B cell (primary cell): Measurements from ENCODE around the gene BABAM2. TPM values are rescaled to one million over a fixed set of nuclear protein-coding genes. Genes with fewer than 3 reads are reported as not detected.

Experiments
- ATAC-seq: fragments of 200-7000 bp; cut with Tn5 transposase; one replicate; pipeline ENCODE4 v1.10.0; 2021; ENCODE audit warnings: low read depth, mild to moderate bottlenecking, moderate number of reproducible peaks, moderate library complexity
- CTCF ChIA-PET: fragments of 350-600 bp; sonication (Branson Sonifier 250); formaldehyde crosslinking; loops from one replicate; lab custom pipeline; 2021; ENCODE audit warnings: antibody characterized with exemption, inconsistent platforms; lab: Charles Lee
- POLR2A ChIA-PET: fragments of 350-600 bp; sonication (Branson Sonifier 250); formaldehyde crosslinking; loops from one replicate; lab custom pipeline; 2021; ENCODE audit warnings: antibody characterized with exemption; lab: Charles Lee
- DNase-seq: peaks from one replicate; pipeline ENCODE4 v3.0.0; 2013
- H2AFZ ChIP-seq: 2 replicates; pipeline ENCODE4 v1.6.1; 2012; ENCODE audit warnings: mild to moderate bottlenecking, low read depth, low read length; ENCODE audit not compliant: insufficient read depth, poor library complexity, severe bottlenecking
- H3K27ac ChIP-seq, 2 donors: 1 replicate in 1 of 2; 2 replicates in 1 of 2; pipeline ENCODE4 v1.5.1; 2012 to 2013; ENCODE audit warnings: low read length in 2 of 2, mild to moderate bottlenecking in 2 of 2, moderate library complexity in 1 of 2
- H3K27me3 ChIP-seq, 4 experiments: fragments of 200-600 bp in 1 of 4; sonication (generic) in 1 of 4; replicated peaks in 1 of 4; 1 replicate in 2 of 4; 2 replicates in 2 of 4; pipeline versions ENCODE4 v1.6.1 to v1.7.0; 2013 to 2016; ENCODE audit warnings: low read length in 3 of 4, mild to moderate bottlenecking in 2 of 4, mixed read lengths in 1 of 4, moderate library complexity in 1 of 4; ENCODE audit not compliant: insufficient read depth in 4 of 4, control insufficient read depth in 3 of 4; ENCODE audit errors: control extremely low read depth in 1 of 4
- H3K36me3 ChIP-seq, 2 experiments: replicated peaks in 1 of 2; 1 replicate in 1 of 2; 2 replicates in 1 of 2; pipeline versions ENCODE4 v1.6.1 to v1.7.1; 2013; ENCODE audit warnings: low read length in 1 of 2; ENCODE audit not compliant: insufficient read depth in 2 of 2, control insufficient read depth in 1 of 2; ENCODE audit errors: control extremely low read depth in 1 of 2, extremely low read depth in 1 of 2
- H3K4me1 ChIP-seq, 2 donors: fragments of 200-600 bp in 1 of 2; sonication (generic) in 1 of 2; 1 replicate in 1 of 2; 2 replicates in 1 of 2; pipeline versions ENCODE4 v1.5.1 to v1.6.1; 2013 to 2017; ENCODE audit warnings: low read length in 2 of 2; ENCODE audit not compliant: control insufficient read depth in 2 of 2, insufficient read depth in 2 of 2
- H3K4me2 ChIP-seq: replicated peaks from 2 replicates; pipeline ENCODE3; 2012; ENCODE audit warnings: mild to moderate bottlenecking, low read depth, low read length; ENCODE audit not compliant: poor library complexity, severe bottlenecking
- H3K4me3 ChIP-seq, 5 experiments: fragments of 200-600 bp in 1 of 5; sonication (generic) in 1 of 5; 1 replicate in 3 of 5; 2 replicates in 2 of 5; pipeline versions ENCODE4 v1.5.1 to v1.7.0; 2011 to 2016; ENCODE audit warnings: low read length in 4 of 5, mild to moderate bottlenecking in 4 of 5, low read depth in 2 of 5, control low read depth in 1 of 5, moderate library complexity in 1 of 5; ENCODE audit not compliant: insufficient read depth in 1 of 5; ENCODE audit errors: control extremely low read depth in 1 of 5, extremely low read depth in 1 of 5
- H3K79me2 ChIP-seq: fragments of 200-600 bp; sonication (generic); one replicate; pipeline ENCODE4 v1.6.0; 2016; ENCODE audit warnings: low read length; ENCODE audit not compliant: control insufficient read depth, insufficient read depth
- H3K9ac ChIP-seq: fragments of 200-600 bp; sonication (generic); 2 replicates; pipeline ENCODE4 v1.6.1; 2017; ENCODE audit warnings: mild to moderate bottlenecking, low read length, moderate library complexity
- H3K9me3 ChIP-seq, 3 donors: one replicate each; pipeline versions ENCODE4 v1.6.1 to v1.7.1; 2013; ENCODE audit warnings: low read length in 2 of 3; ENCODE audit not compliant: control insufficient read depth in 2 of 3, insufficient read depth in 1 of 3; ENCODE audit errors: control extremely low read depth in 1 of 3
- H4K20me1 ChIP-seq: 2 replicates; pipeline ENCODE4 v1.6.0; 2012; ENCODE audit warnings: mild to moderate bottlenecking, low read length; ENCODE audit not compliant: insufficient read depth, control insufficient read depth, poor library complexity, severe bottlenecking
- H3K27ac Mint-ChIP-seq: one replicate; pipeline ENCODE4 v1.8.0; 2021; ENCODE audit warnings: mixed read lengths
- H3K27me3 Mint-ChIP-seq: one replicate; pipeline ENCODE4 v1.8.0; 2021; ENCODE audit warnings: mixed read lengths
- H3K4me1 Mint-ChIP-seq: one replicate; pipeline ENCODE4 v1.8.0; 2021; ENCODE audit warnings: mixed read lengths
- H3K4me3 Mint-ChIP-seq: one replicate; pipeline ENCODE4 v1.8.0; 2021; ENCODE audit warnings: mixed read lengths
- H3K9me3 Mint-ChIP-seq: one replicate; pipeline ENCODE4 v1.8.0; 2022; ENCODE audit warnings: mixed read lengths; ENCODE audit not compliant: insufficient read depth
- EZH2 ChIP-seq: IDR thresholded peaks from 2 replicates; pipeline ENCODE4 v1.6.1; 2012; ENCODE audit warnings: borderline replicate concordance, low read depth, mild to moderate bottlenecking, moderate library complexity, low read length; ENCODE audit not compliant: insufficient read depth, poor library complexity, severe bottlenecking
- WGBS: methylation state at CpG from one replicate; pipeline ENCODE4 v1.1.5; 2013; ENCODE audit warnings: missing lambda C conversion rate; ENCODE audit not compliant: insufficient coverage; 5-methylcytosine and 5-hydroxymethylcytosine counted together
- intact Hi-C: fragments of 100-400 bp; cut with micrococcal nuclease; formaldehyde crosslinking; loops from one replicate; pipeline ENCODE4 v1.10.0; 2022
- polyA plus RNA-seq: library from polyadenylated mRNA; depleted of rRNA; stranded (reverse); fragments of >200 nt; gene quantifications from 2 replicates; pipeline ENCODE4 v1.2.3, GENCODE V29; 2012
- total RNA-seq, 2 donors: library from RNA; stranded (reverse); fragments of 120-200 nt in 1 of 2; gene quantifications; 1 replicate in 1 of 2; 2 replicates in 1 of 2; pipeline versions ENCODE4 v1.2.3 to v1.2.4, GENCODE V29; 2013 to 2022
- TF ChIP-seq, protein P1 (sequence below): fragments of 200-600 bp; IDR thresholded peaks from one replicate; pipeline ENCODE4 v1.8.0; 2022; ENCODE audit warnings: antibody characterized with exemption, mild to moderate bottlenecking

Gene BABAM2
- total and polyA plus RNA-seq, 2 donors (not counting 1 experiment from before 2014, with no cell fraction given) = 22.3 to 69.6 TPM

GRCh38 chr2:27901234-27901633 lies 10.7 kb downstream of the BABAM2 start:
- Mint-ChIP-seq H3K4me3 (no peak overlapping the region), H3K9me3 (no peaks in the 10 kb centered on the region), H3K27ac (no peak overlapping the region), H3K27me3 (no peaks in the 10 kb centered on the region), H3K4me1 (peaks cover 25% of the 10 kb centered on the region)
- Histone ChIP-seq H3K79me2 (peaks cover 39% of the 10 kb centered on the region), H3K4me2 (no peak overlapping the region), H3K4me3 (no peak overlapping the region), H4K20me1 (no peaks in the 10 kb centered on the region), H3K27me3 (no peaks in the 10 kb centered on the region), H2AFZ (no peak overlapping the region), H3K9me3 (no peaks in the 10 kb centered on the region), H3K36me3 (peaks cover 2 to 14% of the 10 kb centered on the region in 2 experiments), H3K4me1 (peaks cover 2 to 10% of the 10 kb centered on the region in 2 donors), H3K9ac (no peak overlapping the region), H3K27ac (no peak overlapping the region)
- intact Hi-C loops = no loop called here
- DNase-seq (no peak), ATAC-seq (no peak)
- WGBS = no CpG with 5 or more reads among the region's 1 CpG
- ChIA-PET CTCF (no interaction called here), POLR2A (no interaction called here)
- TF ChIP-seq, protein P1, sequence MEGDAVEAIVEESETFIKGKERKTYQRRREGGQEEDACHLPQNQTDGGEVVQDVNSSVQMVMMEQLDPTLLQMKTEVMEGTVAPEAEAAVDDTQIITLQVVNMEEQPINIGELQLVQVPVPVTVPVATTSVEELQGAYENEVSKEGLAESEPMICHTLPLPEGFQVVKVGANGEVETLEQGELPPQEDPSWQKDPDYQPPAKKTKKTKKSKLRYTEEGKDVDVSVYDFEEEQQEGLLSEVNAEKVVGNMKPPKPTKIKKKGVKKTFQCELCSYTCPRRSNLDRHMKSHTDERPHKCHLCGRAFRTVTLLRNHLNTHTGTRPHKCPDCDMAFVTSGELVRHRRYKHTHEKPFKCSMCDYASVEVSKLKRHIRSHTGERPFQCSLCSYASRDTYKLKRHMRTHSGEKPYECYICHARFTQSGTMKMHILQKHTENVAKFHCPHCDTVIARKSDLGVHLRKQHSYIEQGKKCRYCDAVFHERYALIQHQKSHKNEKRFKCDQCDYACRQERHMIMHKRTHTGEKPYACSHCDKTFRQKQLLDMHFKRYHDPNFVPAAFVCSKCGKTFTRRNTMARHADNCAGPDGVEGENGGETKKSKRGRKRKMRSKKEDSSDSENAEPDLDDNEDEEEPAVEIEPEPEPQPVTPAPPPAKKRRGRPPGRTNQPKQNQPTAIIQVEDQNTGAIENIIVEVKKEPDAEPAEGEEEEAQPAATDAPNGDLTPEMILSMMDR = no peak
- no peak for TF ChIP-seq EZH2

- intact Hi-C loops = no loop called here
- no CpG with 5 or more reads among the region's 1 CpG for WGBS
- ATAC-seq (no peak), DNase-seq (no peak)
- Histone ChIP-seq H2AFZ (no peak overlapping the region), H3K4me3 (no peak overlapping the region), H4K20me1 (no peaks in the 10 kb centered on the region), H3K27me3 (no peaks in the 10 kb centered on the region), H3K9ac (no peak overlapping the region), H3K9me3 (no peaks in the 10 kb centered on the region), H3K4me1 (peaks cover 2 to 10% of the 10 kb centered on the region in 2 donors), H3K4me2 (no peak overlapping the region), H3K79me2 (peaks cover 32% of the 10 kb centered on the region), H3K27ac (no peak overlapping the region), H3K36me3 (peaks cover 0 to 5% of the 10 kb centered on the region in 2 experiments)
- ChIA-PET POLR2A (no interaction called here), CTCF (no interaction called here)
- Mint-ChIP-seq H3K27me3 (no peaks in the 10 kb centered on the region), H3K9me3 (no peaks in the 10 kb centered on the region), H3K4me1 (peaks cover 23% of the 10 kb centered on the region), H3K4me3 (no peak overlapping the region), H3K27ac (no peak overlapping the region)
- TF ChIP-seq EZH2 = no peak
- TF ChIP-seq, protein P1 = no peak
Measured at GRCh38 chr2:27902098-27902497, 11.6 kb downstream of the BABAM2 start.
